Left colon (tissue), 2 donors: Measurements from ENCODE around the gene GRIFIN. TPM values are rescaled to one million over a fixed set of nuclear protein-coding genes. Genes with fewer than 3 reads are reported as not detected.

Experiments used
- ATAC-seq: fragments of 200-7000 bp; cut with Tn5 transposase; one replicate; pipeline ENCODE4 v1.9.1; 2020; ENCODE audit warnings: mild to moderate bottlenecking, moderate library complexity
- DNase-seq, 2 donors: peaks; one replicate each; pipeline ENCODE4 v3.0.0-alpha.2; 2020
- intact Hi-C, 2 donors: fragments of 100-400 bp; cut with DNase I in 1 of 2; cut with micrococcal nuclease in 1 of 2; formaldehyde crosslinking; loops; one replicate each; pipeline versions ENCODE4 v1.11.2 to v1.14.0; 2022; cut with DNase I, micrococcal nuclease
- total RNA-seq, 2 donors: library from RNA; stranded (reverse); fragmentation: NEBNext Ultra II Directional; extraction: Animal tissue kit (Norgen Biotek cat#: 25700); gene quantifications; one replicate each; pipeline ENCODE4 v1.2.1, GENCODE V29; 2021
- donor health status: DM: no; HTN: no; CAD: no.
- donor health status: DM: yes; HTN: yes; CAD: no.

GRIFIN gene
- total RNA-seq, 2 donors from 2014 or later: not detected

DNA sequence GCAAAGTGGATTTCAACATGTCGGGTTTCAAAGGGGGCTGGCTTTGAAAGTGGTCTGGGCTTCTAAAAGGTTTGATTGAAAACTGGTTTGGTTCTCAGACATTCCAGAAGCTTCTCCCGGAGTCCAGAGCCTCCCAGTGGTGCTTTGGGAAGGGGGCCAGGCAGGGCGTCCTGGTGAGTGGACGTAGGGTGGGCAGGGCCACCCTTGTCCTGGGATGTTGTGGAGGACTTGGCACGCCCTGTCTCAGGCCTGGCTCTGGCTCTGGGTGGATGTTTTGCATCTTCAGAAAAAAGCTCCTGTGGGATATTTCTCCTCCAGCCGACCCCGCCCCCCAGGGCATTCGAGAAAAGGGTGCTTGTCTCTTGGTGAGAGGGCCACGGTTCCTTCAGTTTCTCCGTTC is 31.2 kb downstream of the GRIFIN start:
- no peak for ATAC-seq
- DNase-seq: no peak
- intact Hi-C loops: no loop called here

DNA sequence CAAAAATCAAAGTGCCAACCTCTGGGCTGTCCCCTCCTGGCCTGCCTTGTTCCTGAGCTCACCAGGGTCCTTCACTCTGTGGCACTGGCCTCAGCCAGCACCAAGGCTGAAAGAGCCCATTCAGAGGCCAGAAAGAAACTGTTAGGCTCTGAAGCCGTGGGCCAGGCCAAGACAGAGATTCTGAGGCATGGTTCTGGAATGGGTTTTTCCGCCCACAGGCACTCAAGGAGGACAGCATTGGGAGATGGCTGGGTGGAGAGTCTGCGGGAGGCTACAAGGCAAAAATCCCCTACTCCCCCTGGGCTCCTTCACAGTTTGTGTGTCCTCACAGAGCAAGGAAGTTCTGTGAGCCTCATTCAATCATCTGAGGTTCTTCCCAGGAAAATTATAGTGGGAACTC is 31.7 kb downstream of the GRIFIN start:
- no peak for DNase-seq
- no peak for ATAC-seq
- intact Hi-C loops: no loop called here

DNA sequence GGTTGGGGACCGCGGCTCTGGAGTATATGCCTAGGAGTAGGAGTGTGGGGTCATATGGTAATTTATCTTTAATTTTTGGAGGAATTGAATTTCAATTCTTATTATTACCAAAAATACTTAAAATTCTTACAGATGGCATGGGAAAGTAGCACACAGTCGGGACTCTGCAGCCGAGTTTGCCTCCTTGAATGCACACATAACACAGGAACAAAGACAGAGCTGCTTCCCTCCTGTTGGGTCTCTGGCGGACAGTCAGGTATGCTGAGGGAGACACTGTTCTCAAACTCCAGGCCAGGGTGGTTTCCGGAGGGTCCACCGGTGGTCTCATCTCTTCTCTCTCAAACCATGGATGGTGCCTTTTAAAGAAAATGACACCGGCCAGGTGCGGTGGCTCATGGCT is 32.7 kb downstream of the GRIFIN start:
- ATAC-seq: no peak
- intact Hi-C loops: no loop called here
- DNase-seq: no peak

DNA sequence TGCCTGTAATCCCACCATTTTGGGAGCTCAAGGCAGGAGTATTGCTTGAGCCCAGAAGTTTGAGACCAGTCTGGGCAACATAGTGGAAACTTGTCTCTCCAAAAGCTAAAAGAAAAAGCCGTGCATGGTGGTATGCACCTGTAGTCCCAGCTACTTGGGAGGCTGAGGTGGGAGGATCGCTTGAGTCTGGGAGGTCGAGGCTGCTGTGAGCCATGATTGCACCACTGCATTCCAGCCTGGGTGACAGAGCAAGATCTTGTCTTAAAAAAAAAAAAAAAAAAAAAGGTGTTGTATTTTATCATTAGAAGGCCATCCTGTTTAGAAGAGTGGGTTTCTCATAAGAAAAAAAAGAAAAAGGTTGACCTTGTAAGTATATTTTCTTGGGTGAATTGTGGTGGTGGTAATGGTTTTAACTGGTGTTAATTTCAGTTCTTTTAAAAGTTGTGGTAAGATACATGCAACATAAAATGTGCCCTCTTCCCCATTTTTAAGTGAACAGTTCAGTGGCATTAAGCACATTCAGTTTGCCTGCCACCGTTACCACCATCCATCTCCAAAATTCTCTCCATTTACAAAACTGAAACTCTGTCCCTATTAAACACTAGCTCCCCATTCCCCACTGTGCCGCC is 34.7 kb downstream of the GRIFIN start:
- DNase-seq (no peak), ATAC-seq (no peak)
- intact Hi-C loops: no loop called here

DNA sequence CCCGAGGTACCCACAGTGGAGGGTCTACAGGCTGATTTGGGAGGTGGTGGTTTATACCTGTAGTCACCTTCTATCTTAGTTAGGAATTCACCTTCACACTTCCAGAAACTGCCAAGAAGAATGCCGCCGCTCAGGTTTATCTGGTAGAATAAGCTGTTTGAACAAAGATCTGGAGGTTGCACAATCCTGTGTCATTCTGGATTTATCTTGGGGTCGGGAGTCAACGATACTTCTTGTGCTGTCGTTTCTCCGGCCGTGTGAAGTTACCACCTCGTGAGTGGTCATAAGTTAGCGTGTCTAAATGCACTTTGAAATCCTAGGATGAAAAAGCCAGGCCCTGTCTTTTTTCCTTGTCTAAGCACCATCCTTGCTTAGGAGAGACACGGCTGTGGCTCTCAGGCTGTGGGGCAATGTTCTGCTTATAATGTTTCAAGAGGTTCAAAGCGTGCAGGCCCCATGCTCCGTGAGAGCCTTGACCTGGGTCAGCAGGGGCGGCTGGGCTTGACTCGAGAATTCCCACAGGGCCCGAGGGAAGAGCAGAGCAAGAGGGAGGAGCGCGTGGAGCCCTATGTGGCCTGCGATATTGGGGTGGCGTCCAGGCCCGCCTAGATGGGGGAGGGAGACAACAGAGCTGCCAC is 35.5 kb downstream of the GRIFIN start:
- intact Hi-C loops: no loop called here
- ATAC-seq (no peak), DNase-seq (no peak)

DNA sequence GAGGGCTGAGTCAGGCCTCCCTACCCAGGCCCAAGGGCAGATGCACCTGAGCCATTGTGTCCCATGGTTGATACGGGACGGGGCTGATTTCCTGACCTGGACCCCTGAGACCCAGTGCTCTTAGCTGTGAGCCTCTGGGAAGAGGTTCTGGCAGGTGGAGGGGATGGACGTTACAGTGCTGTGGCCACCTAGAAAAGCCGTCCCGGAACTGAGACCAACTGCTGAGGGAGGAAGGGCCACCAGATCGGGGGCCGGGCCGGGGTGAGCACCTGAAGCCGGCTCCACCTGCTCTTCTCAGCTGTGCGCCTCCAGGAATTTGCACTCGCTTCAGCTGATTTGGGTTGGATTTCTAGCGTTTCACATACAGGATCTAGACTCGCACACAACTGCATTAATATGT is 37.4 kb downstream of the GRIFIN start:
- ATAC-seq (no peak), DNase-seq (no peak)
- intact Hi-C loops: no loop called here

DNA sequence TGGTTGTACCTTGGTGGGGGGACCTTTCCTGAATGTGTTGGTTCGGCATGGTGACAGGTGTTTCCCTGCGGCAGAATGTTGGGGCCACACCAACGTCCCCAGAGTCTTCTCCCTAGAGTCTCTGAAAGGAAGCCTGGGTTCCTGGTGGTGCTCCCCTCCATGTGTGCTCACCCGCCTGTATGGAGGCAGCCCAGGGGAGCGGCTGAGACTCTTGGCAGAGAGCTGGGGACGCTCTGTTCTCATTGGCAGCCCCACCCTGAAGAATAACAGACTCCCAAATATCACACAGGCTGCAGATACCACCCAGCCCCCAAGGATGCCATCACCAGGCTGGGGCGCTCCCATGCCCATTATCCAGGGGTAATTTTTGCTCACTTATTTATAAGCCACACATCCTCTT is 38.0 kb downstream of the GRIFIN start:
- intact Hi-C loops: no loop called here
- ATAC-seq (peak; percentile 23), DNase-seq (no peak)

DNA sequence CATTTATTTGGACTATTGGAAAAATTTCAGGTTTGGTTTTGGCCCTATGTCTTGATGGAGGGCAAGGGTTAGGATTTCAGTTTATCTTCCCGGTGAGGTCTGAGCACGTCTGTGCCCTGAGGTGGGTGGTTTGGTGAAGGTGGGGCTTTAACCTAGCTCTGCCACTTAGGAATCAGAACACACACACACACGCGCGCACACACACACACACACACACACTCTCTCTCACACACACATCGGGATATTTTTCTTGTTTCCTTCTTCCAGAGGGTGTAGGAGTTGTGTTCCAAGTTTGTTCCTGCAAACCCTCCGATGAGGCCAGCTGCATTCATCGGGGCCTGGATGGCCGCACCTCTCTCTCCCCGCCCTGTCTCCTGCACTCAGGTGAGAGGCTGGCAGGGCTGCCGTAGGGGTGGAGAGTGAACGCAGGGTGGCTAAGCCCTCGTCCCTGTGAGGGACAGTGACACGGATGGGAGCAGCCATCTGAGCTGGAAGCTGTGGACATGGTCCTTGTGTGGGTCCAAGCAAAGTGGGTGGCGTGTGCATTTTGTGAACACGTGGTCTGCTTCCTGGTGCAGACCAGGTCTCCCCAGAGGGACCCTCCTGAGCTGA is 38.6 kb downstream of the GRIFIN start:
- intact Hi-C loops: no loop called here
- ATAC-seq: peak; percentile 77
- no peak for DNase-seq

DNA sequence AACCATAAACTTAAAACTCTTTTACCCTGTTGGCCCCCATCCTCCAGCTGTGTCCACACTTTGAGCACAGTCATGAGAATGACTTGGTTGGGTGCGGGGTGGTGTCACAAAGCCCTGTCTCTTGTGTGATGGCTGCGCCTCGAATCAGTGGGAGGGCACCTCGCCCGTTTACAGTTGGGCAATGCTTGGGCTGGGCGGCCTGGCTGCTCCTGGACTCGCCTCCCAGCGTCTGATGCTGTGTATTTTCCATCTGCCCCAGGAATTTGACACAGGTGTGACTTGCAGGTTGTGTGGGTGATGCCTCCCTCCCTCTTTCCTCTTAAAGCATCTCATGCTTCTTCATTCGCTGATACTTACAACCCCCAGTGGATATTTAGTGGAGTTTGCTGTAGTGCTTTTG is 39.1 kb downstream of the GRIFIN start:
- intact Hi-C loops: no loop called here
- DNase-seq (peak in 1 of 2 donors; percentile 33), ATAC-seq (peak; percentile 67)

DNA sequence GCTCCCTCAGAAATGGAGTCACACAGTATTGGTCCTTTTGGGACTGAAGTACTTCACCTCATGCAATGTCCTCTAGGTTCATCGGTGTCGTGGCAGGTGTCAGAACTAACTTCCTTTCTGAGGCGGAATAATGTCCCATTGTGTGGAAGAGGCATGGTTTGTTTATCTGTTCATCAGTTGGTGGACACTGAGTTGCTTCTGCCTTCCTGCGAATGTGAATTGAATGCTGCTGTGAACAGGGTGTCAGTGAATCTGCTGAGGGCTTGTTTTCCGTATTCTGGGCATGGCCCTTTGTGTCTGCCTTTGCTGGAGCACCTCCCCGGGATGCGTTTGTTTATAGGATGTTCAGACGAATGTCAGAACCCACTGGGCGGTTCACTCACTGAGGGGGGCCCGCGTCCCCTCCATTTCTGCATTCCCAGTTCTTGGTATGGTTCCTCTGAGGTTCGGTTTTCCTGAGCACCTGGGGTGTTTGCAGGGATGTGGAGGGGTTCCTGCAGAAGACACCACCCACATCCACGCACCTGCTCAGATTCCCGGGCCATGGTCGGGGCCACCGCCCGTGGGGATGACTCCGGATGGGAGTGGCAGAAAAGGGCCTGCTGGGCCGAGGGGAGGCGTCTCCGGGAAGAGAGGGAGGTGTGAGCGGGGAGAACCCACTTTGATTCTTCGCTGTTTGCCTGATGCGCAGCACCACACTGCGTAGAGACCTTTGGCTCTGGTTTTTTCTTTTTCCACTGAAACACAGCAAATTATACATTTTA is 39.7 kb downstream of the GRIFIN start:
- DNase-seq: no peak

DNA sequence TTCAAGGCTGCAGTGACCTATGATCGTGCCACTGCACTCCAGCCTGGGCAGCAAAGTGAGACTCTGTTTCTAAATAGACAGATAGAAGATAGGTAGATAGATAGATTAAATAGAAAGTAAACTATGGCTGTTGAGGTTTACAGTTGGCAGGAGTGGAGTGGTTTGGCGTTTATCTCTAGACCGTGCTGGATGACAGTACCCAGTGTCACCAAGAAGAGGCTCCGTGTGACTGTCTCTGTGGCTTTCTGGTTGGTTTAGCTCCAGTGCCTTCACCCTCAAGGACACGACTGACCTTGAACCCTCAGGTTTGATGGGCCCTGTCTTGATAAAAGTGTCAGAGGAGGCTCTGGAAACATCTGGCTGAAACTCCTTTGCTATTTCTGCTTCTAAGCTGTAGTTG is 41.1 kb downstream of the GRIFIN start:
- ATAC-seq (no peak), DNase-seq (no peak)
- intact Hi-C loops: no loop called here

More for the DNA sequence above, 39.7 kb downstream of the GRIFIN start:
- ATAC-seq: no peak
- intact Hi-C loops: no loop called here

DNA sequence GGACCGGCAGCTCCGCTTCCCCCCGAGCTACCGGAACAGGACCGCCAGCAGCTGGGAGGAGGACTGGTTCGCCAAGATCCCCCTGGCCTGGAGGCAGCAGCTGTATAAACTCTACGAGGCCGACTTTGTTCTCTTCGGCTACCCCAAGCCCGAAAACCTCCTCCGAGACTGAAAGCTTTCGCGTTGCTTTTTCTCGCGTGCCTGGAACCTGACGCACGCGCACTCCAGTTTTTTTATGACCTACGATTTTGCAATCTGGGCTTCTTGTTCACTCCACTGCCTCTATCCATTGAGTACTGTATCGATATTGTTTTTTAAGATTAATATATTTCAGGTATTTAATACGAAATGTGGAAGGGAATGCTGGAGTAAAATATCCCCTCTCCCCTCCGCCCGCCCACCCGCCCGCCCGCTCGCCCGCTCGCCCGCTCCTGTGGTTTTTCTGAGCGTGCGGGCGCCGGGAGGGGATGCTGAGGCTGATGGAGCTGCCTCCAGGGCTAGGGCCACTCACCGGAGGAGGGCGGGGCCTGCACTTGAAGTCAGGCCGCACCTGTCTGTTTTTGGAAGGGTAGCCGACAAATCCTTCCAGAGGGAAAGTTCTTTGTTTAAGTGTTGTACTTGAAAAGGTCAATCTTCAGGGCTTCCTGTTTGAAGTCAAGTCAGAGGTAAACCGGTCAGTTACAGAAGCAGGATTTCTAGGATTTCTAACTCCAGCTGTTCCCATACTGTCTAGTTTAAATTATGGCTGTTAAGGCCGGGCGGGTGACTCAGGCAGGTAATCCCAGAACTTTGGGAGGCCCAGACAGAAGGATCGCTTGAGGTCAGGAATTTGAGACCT is 42.3 kb downstream of the GRIFIN start:
- intact Hi-C loops: no loop called here
- ATAC-seq: no peak

DNA sequence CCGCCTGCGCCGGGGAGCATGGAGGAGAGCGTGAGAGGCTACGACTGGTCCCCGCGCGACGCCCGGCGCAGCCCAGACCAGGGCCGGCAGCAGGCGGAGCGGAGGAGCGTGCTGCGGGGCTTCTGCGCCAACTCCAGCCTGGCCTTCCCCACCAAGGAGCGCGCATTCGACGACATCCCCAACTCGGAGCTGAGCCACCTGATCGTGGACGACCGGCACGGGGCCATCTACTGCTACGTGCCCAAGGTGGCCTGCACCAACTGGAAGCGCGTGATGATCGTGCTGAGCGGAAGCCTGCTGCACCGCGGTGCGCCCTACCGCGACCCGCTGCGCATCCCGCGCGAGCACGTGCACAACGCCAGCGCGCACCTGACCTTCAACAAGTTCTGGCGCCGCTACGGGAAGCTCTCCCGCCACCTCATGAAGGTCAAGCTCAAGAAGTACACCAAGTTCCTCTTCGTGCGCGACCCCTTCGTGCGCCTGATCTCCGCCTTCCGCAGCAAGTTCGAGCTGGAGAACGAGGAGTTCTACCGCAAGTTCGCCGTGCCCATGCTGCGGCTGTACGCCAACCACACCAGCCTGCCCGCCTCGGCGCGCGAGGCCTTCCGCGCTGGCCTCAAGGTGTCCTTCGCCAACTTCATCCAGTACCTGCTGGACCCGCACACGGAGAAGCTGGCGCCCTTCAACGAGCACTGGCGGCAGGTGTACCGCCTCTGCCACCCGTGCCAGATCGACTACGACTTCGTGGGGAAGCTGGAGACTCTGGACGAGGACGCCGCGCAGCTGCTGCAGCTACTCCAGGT is 43.1 kb downstream of the GRIFIN start:
- intact Hi-C loops: no loop called here
- ATAC-seq (no peak), DNase-seq (no peak)

More for the DNA sequence above, 42.3 kb downstream of the GRIFIN start:
- no peak for DNase-seq

DNA sequence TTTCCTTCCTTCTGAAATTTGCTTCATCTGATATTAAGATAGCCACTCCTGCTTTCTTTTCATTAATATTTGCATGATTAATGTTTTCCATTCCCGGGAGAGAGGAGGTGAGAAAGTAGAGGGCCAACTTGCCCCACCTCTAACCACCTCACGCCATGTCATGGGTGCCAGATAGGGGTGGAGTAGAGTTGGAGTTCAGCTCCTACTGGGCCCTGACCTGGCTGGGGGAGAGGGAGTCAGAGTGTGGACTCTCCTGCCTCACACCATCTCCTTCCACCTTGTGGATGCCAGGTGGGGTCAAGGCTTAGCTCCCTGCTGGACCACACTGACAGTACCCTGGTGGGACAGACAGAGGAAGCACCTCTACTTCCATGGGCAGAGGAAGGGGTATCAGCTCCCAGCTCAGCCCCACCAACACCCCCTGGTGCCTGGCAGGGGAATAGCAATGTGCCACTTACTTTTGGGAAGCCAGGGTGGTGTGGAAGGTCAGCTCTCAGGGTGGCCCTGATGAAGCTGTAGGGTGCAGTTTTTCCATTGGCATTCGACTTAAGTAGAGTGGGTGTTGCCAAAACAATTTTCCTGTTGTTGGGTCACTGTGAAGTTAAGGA is 44.8 kb downstream of the GRIFIN start:
- intact Hi-C loops: no loop called here
- no peak for DNase-seq

DNA sequence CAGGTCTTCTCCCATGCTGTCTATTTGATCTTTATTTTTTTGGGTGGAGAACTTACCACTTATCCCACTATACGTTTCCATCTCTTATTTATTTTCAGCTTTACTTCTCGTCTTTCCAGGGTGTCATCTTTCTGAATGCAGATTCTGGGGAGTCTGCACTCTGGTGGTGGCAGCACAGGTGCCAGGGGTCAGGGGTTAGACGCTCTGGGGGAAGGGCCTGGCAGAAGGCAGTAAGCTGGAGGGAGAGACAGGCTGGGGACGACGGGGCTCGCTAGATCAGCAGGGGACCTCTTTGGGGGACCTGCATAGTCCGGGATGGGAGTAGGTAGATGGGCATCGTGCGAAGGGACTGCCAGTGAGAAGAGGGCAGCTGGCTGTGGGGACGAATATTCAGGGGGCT is 50.4 kb downstream of the GRIFIN start:
- DNase-seq (no peak), ATAC-seq (no peak)
- intact Hi-C loops: no loop called here

More for the DNA sequence above, 44.8 kb downstream of the GRIFIN start:
- ATAC-seq: peak; percentile 39
